HL-60 (cell line): ENCODE measurements around the gene WDR70.

Experiments
- CTCF ChIP-seq: IDR thresholded peaks from one replicate; pipeline ENCODE4 v1.5.1; 2011; ENCODE audit warnings: low read length, control low read depth, inconsistent platforms; ENCODE audit not compliant: insufficient read depth
- GABPA ChIP-seq: IDR thresholded peaks from 2 replicates; pipeline ENCODE4 v1.6.1; 2012; ENCODE audit warnings: low read depth
- POLR2AphosphoS5 ChIP-seq: IDR thresholded peaks from 2 replicates; pipeline ENCODE4 v1.6.1; 2012; ENCODE audit warnings: low read depth
- REST ChIP-seq: IDR thresholded peaks from 2 replicates; pipeline ENCODE4 v1.6.1; 2012; ENCODE audit warnings: low read depth; ENCODE audit not compliant: insufficient replicate concordance

DNA sequence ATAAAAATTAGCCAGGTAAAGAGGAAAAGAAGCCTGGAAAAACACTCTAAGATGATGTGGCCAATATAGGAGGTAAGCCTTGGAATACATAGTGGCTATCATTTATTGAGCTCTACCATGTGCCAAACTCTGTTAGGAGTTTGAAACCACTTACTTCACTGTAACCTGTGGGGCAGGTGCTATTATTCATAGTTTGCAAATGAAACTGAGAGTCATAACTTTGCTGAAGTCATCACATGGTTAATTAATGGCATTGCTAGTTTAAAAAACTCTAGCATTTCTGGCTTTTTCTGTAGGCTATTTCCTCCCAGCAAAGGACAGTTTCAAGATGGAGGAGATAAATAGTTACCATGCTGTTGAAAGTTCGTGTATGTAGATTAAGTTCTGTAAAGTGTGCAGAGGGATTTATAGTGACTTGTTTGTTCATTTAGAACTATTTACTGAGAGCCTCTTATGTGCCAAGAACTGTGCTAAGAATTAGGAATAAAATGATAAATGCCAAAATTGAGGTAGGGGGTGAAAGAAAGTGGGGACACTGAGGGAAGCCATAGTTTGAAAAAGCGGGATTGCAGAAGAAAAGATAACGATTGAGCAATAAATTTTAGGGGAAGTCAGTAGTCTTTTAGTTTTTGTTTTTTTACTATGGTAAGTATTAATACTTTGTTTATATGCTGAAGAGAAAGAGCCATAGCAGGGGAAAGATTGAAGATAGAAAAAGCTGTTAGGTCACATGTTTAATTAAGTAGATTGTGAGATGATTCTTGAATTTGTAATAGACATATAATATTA is 57.2 kb downstream of the WDR70 start:
- no peak for TF ChIP-seq POLR2AphosphoS5
- no peak for TF ChIP-seq CTCF
- TF ChIP-seq GABPA, result no peak
- no peak for TF ChIP-seq REST
